ENCODE measurements around the gene PLXNC1. TPM values are rescaled to one million over a fixed set of nuclear protein-coding genes. Genes with fewer than 3 reads are reported as not detected.

PLXNC1 gene
- total and polyA plus RNA-seq, 2 experiments from 2014 or later, result 2.9 to 4.1 TPM

GRCh38 chr12:94151582-94151981 is 3.2 kb downstream of the PLXNC1 start:
- Histone ChIP-seq H3K36me3 (no peaks in the 10 kb centered on the region), H3K27ac (no peak overlapping the region), H3K27me3 (peaks cover 76% of the 10 kb centered on the region), H3K4me1 (ENCODE audit: low read depth) (no peaks in the 10 kb centered on the region), H3K9me3 (ENCODE audit: low read depth) (no peaks in the 10 kb centered on the region), H3K4me3 (no peak overlapping the region)
- TF ChIP-seq CTCF (IDR thresholded peaks at IDR 0.05; ENCODE audit: low read depth, low read length), result no peak
- DNase-seq (ENCODE audit: low read depth in 1 of 2, low spot score in 1 of 2), result no peak

GRCh38 chr12:94152292-94153078 is 4.1 kb downstream of the PLXNC1 start:
- H3K27ac ChIP-seq, result no peak overlapping the region

GRCh38 chr12:94157181-94157580 is 8.8 kb downstream of the PLXNC1 start:
- Histone ChIP-seq H3K27me3 (peaks cover 28% of the 10 kb centered on the region), H3K4me1 (ENCODE audit: low read depth) (no peaks in the 10 kb centered on the region), H3K36me3 (no peaks in the 10 kb centered on the region), H3K4me3 (no peak overlapping the region), H3K9me3 (ENCODE audit: low read depth) (no peaks in the 10 kb centered on the region), H3K27ac (no peak overlapping the region)
- DNase-seq (ENCODE audit: low read depth in 1 of 2, low spot score in 1 of 2), result no peak
- TF ChIP-seq CTCF (IDR thresholded peaks at IDR 0.05; ENCODE audit: low read depth, low read length), result no peak

More at GRCh38 chr12:94152292-94153078, 4.1 kb downstream of the PLXNC1 start:
- DNase-seq (ENCODE audit: low read depth in 1 of 2, low spot score in 1 of 2), result no peak
- Histone ChIP-seq H3K9me3 (ENCODE audit: low read depth) (no peaks in the 10 kb centered on the region), H3K4me1 (ENCODE audit: low read depth) (no peaks in the 10 kb centered on the region), H3K36me3 (no peaks in the 10 kb centered on the region), H3K4me3 (no peak overlapping the region), H3K27me3 (peaks cover 67% of the 10 kb centered on the region)
- no peak for TF ChIP-seq CTCF (IDR thresholded peaks at IDR 0.05; ENCODE audit: low read depth, low read length)

- Histone ChIP-seq H3K4me1 (ENCODE audit: low read depth) (no peaks in the 10 kb centered on the region), H3K27me3 (peaks cover 24% of the 10 kb centered on the region), H3K27ac (no peak overlapping the region), H3K4me3 (no peak overlapping the region), H3K9me3 (ENCODE audit: low read depth) (no peaks in the 10 kb centered on the region), H3K36me3 (no peaks in the 10 kb centered on the region)
- DNase-seq (ENCODE audit: low read depth in 1 of 2, low spot score in 1 of 2), result peak in 1 of 2 donors; percentile 42
- no peak for TF ChIP-seq CTCF (IDR thresholded peaks at IDR 0.05; ENCODE audit: low read depth, low read length)
Observed at GRCh38 chr12:94157981-94158411, 9.6 kb downstream of the PLXNC1 start.

GRCh38 chr12:94158666-94159065 is 10.3 kb downstream of the PLXNC1 start:
- DNase-seq (ENCODE audit: low read depth in 1 of 2, low spot score in 1 of 2), result no peak
- H3K4me1 ChIP-seq (ENCODE audit: low read depth), result no peaks in the 10 kb centered on the region
- peaks cover 23% of the 10 kb centered on the region for H3K27me3 ChIP-seq
- no peak for TF ChIP-seq CTCF (IDR thresholded peaks at IDR 0.05; ENCODE audit: low read depth, low read length)
- H3K9me3 ChIP-seq (ENCODE audit: low read depth), result no peaks in the 10 kb centered on the region
- H3K4me3 ChIP-seq, result no peak overlapping the region
- H3K27ac ChIP-seq, result no peak overlapping the region
- no peaks in the 10 kb centered on the region for H3K36me3 ChIP-seq

All from cardiac muscle cell (in vitro differentiated cells and primary cell).